ENCODE results near the gene DVL3.
"Not testable (repeated sequence)": the region's sequence is repeated elsewhere in the genome, so short reads cannot be mapped to it uniquely, and the experiment has no call there.

The DVL3 gene

GRCh38 chr3:184149770-184150169 lies 5.4 kb upstream of the DVL3 start:
- H3K4me3 ChIP-seq (ENCODE audit: low read length); DNase-seq (ENCODE audit: low read depth): not testable (repeated sequence)
- peak; percentile 13 for TF ChIP-seq CTCF (IDR thresholded peaks at IDR 0.05; ENCODE audit: insufficient read depth, low read depth, low read length, missing control alignments)

GRCh38 chr3:184155644-184156521 lies 706 bp downstream of the DVL3 start:
- no peak for TF ChIP-seq CTCF (IDR thresholded peaks at IDR 0.05; ENCODE audit: insufficient read depth, low read depth, low read length, missing control alignments)
- peak overlapping the region; percentile 82 for H3K4me3 ChIP-seq (ENCODE audit: low read length)
- peak; percentile 51 for DNase-seq (ENCODE audit: low read depth)

- no peak for TF ChIP-seq CTCF (IDR thresholded peaks at IDR 0.05; ENCODE audit: insufficient read depth, low read depth, low read length, missing control alignments)
- H3K4me3 ChIP-seq (ENCODE audit: low read length) = peak overlapping the region; percentile 82
These were observed 1.4 kb downstream of the DVL3 start for GRCh38 chr3:184156522-184156955.

GRCh38 chr3:184157206-184157605 lies 2.0 kb downstream of the DVL3 start:
- no peak for DNase-seq (ENCODE audit: low read depth)
- H3K4me3 ChIP-seq (ENCODE audit: low read length) = peak overlapping the region; percentile 82
- TF ChIP-seq CTCF (IDR thresholded peaks at IDR 0.05; ENCODE audit: insufficient read depth, low read depth, low read length, missing control alignments) = no peak

More at GRCh38 chr3:184156522-184156955, 1.4 kb downstream of the DVL3 start:
- no peak for DNase-seq (ENCODE audit: low read depth)

GRCh38 chr3:184158404-184158803 lies 3.2 kb downstream of the DVL3 start:
- no peak for TF ChIP-seq CTCF (IDR thresholded peaks at IDR 0.05; ENCODE audit: insufficient read depth, low read depth, low read length, missing control alignments)
- H3K4me3 ChIP-seq (ENCODE audit: low read length) = no peak overlapping the region
- no peak for DNase-seq (ENCODE audit: low read depth)

- no peak for TF ChIP-seq CTCF (IDR thresholded peaks at IDR 0.05; ENCODE audit: insufficient read depth, low read depth, low read length, missing control alignments)
- H3K4me3 ChIP-seq (ENCODE audit: low read length) = no peak overlapping the region
- DNase-seq (ENCODE audit: low read depth) = no peak
These were observed 5.3 kb downstream of the DVL3 start for GRCh38 chr3:184160456-184160855.

GRCh38 chr3:184162571-184163070 lies 7.4 kb downstream of the DVL3 start:
- H3K4me3 ChIP-seq (ENCODE audit: low read length); DNase-seq (ENCODE audit: low read depth): not testable (repeated sequence)

All from epithelial cell of esophagus (primary cell).